Endothelial cell of umbilical vein (primary cell): ENCODE measurements around the gene MAML1. TPM values are rescaled to one million over a fixed set of nuclear protein-coding genes. Genes with fewer than 3 reads are reported as not detected.

ENCODE experiments used
- BruUV-seq: library from RNA; stranded (reverse); fragments of 400-500 nt; replicated peaks from 2 replicates; lab custom pipeline; 2021; lab: Mats Ljungman, UMichigan
- CTCF ChIA-PET: fragments of 300-600, 350-600 bp; sonication (Branson Sonifier 250); formaldehyde crosslinking; loops from one replicate; lab custom pipeline; 2021; ENCODE audit warnings: antibody characterized with exemption, inconsistent platforms; lab: Charles Lee
- POLR2A ChIA-PET: fragments of 300-600, 350-600 bp; sonication (Branson Sonifier 250); formaldehyde crosslinking; loops from one replicate; lab custom pipeline; 2021; ENCODE audit warnings: antibody characterized with exemption, inconsistent platforms; lab: Charles Lee
- DNase-seq: peaks from one replicate; pipeline ENCODE4 v3.0.0-alpha.2; 2011; ENCODE audit warnings: low read depth, low spot score
- FAIRE-seq: peaks from 2 replicates; lab custom pipeline; 2011; peaks lifted over from hg19 to GRCh38; lab: Jason Lieb, UNC
- H2AFZ ChIP-seq: 2 replicates; pipeline ENCODE4 v1.6.0; 2012; ENCODE audit warnings: low read depth, low read length, control low read depth, inconsistent platforms
- H3K27ac ChIP-seq: 2 replicates; pipeline ENCODE4 v1.5.1; 2011; ENCODE audit warnings: low read depth, mild to moderate bottlenecking, control low read depth, low read length, moderate library complexity; ENCODE audit not compliant: insufficient read depth
- H3K27me3 ChIP-seq, 2 experiments: 2 replicates each; pipeline versions ENCODE4 v1.6.0 to v1.6.1; 2011; ENCODE audit warnings: low read length in 2 of 2, mixed read lengths in 1 of 2; ENCODE audit not compliant: control insufficient read depth in 2 of 2, insufficient read depth in 2 of 2
- H3K36me3 ChIP-seq, 2 experiments: 2 replicates in 1 of 2; 3 replicates in 1 of 2; pipeline ENCODE4 v1.5.1; 2011; ENCODE audit warnings: low read length in 2 of 2, mild to moderate bottlenecking in 1 of 2, moderate library complexity in 1 of 2; ENCODE audit not compliant: control insufficient read depth in 2 of 2, insufficient read depth in 2 of 2; ENCODE audit errors: extremely low read depth in 1 of 2
- H3K4me1 ChIP-seq: 3 replicates; pipeline ENCODE4 v1.5.1; 2011; ENCODE audit warnings: mild to moderate bottlenecking, low read length; ENCODE audit not compliant: control insufficient read depth, insufficient read depth; ENCODE audit errors: extremely low read depth
- H3K4me2 ChIP-seq: 2 replicates; pipeline ENCODE4 v1.6.1; 2011; ENCODE audit warnings: low read length, control low read depth, mixed read lengths; ENCODE audit not compliant: insufficient read depth
- H3K4me3 ChIP-seq, 3 experiments: fragments of 200-600 bp in 1 of 3; sonication (generic), shearing (Covaris generic) in 1 of 3; replicated peaks in 1 of 3; 2 replicates each; pipeline ENCODE4 v1.5.1; 2011 to 2016; ENCODE audit warnings: control low read depth in 3 of 3, low read length in 3 of 3, mild to moderate bottlenecking in 2 of 3, inconsistent platforms in 1 of 3, low read depth in 1 of 3, moderate library complexity in 1 of 3; ENCODE audit not compliant: insufficient read depth in 1 of 3
- H3K79me2 ChIP-seq: 2 replicates; pipeline ENCODE4 v1.6.0; 2012; ENCODE audit warnings: low read length, inconsistent platforms; ENCODE audit not compliant: control insufficient read depth, insufficient read depth
- H3K9ac ChIP-seq: replicated peaks from 2 replicates; pipeline ENCODE3; 2011; ENCODE audit warnings: low read length, control low read depth; ENCODE audit not compliant: insufficient read depth; ENCODE audit errors: extremely low read depth
- H3K9me1 ChIP-seq: replicated peaks from 3 replicates; pipeline ENCODE4 v1.6.0; 2011; ENCODE audit warnings: mild to moderate bottlenecking, low read length; ENCODE audit not compliant: control insufficient read depth, insufficient read depth; ENCODE audit errors: extremely low read depth
- H3K9me3 ChIP-seq: replicated peaks from 2 replicates; pipeline ENCODE4 v1.5.1; 2012; ENCODE audit warnings: low read length, inconsistent platforms; ENCODE audit not compliant: control insufficient read depth, insufficient read depth
- H4K20me1 ChIP-seq: replicated peaks from 2 replicates; pipeline ENCODE3; 2011; ENCODE audit warnings: mild to moderate bottlenecking, low read length; ENCODE audit not compliant: control insufficient read depth, insufficient read depth; ENCODE audit errors: extremely low read depth
- EZH2 ChIP-seq: IDR thresholded peaks from 2 replicates; pipeline ENCODE4 v1.6.1; 2012; ENCODE audit warnings: borderline replicate concordance, low read depth, mild to moderate bottlenecking, moderate library complexity, low read length, inconsistent platforms; ENCODE audit not compliant: severe bottlenecking
- FOS ChIP-seq: IDR thresholded peaks from 2 replicates; pipeline ENCODE4 v1.6.1; 2011; ENCODE audit warnings: mild to moderate bottlenecking, low read length, moderate library complexity, borderline replicate concordance; ENCODE audit not compliant: insufficient read depth
- GATA2 ChIP-seq: IDR thresholded peaks from 2 replicates; pipeline ENCODE4 v1.7.0; 2011; ENCODE audit warnings: low read depth, mild to moderate bottlenecking, moderate library complexity, mixed read lengths, low read length; ENCODE audit not compliant: insufficient read length, insufficient read depth
- JUN ChIP-seq: IDR thresholded peaks from 2 replicates; pipeline ENCODE4 v1.6.1; 2011; ENCODE audit warnings: borderline replicate concordance, low read depth; ENCODE audit not compliant: insufficient read length, insufficient read depth
- MYC ChIP-seq: IDR thresholded peaks from one replicate; pipeline ENCODE4 v1.6.1; 2011; ENCODE audit warnings: mild to moderate bottlenecking, low read depth, low read length
- POLR2A ChIP-seq: IDR thresholded peaks from 2 replicates; pipeline ENCODE4 v1.6.1; 2012; ENCODE audit warnings: low read depth, mild to moderate bottlenecking, control low read depth, low read length
- POLR2AphosphoS5 ChIP-seq: IDR thresholded peaks from 2 replicates; pipeline ENCODE4 v1.6.1; 2012; ENCODE audit warnings: low read depth, mild to moderate bottlenecking, control low read depth, low read length, moderate library complexity; ENCODE audit not compliant: insufficient read depth
- dilution Hi-C: fragments of 300-500 bp; cut with MboI; formaldehyde crosslinking; loops from one replicate; pipeline ENCODE4 v1.15.0; 2019; ENCODE audit warnings: low sequenced_read_pairs; ENCODE audit not compliant: extremely low pct_ligation_motif_present
- intact Hi-C: fragments of 100-400 bp; cut with micrococcal nuclease; formaldehyde crosslinking; loops from one replicate; pipeline ENCODE4 v1.10.0; 2022
- polyA plus RNA-seq, 4 experiments: library from polyadenylated mRNA; depleted of rRNA in 3 of 4; stranded (reverse) in 3 of 4; unstranded in 1 of 4; fragments of >200 nt; gene quantifications; 2 replicates each; pipeline versions ENCODE4 v1.2.1 to v1.2.3, GENCODE V29; 2011 to 2012; ENCODE audit warnings: missing spikeins in 1 of 4
- total RNA-seq: library from RNA; stranded (reverse); gene quantifications from 2 replicates; pipeline ENCODE4 v1.2.3, GENCODE V29; 2021
- TF ChIP-seq, protein P1 (sequence below): IDR thresholded peaks from 2 replicates; pipeline ENCODE4 v1.6.1; 2011; ENCODE audit not compliant: insufficient read depth, insufficient read length
- TF ChIP-seq, protein P2 (sequence below), 2 donors: IDR thresholded peaks; 1 replicate in 1 of 2; 2 replicates in 1 of 2; pipeline ENCODE4 v1.5.1; 2011; ENCODE audit warnings: low read length in 2 of 2, mild to moderate bottlenecking in 2 of 2, moderate library complexity in 2 of 2, control low read depth in 1 of 2, inconsistent platforms in 1 of 2, low read depth in 1 of 2; ENCODE audit not compliant: insufficient read depth in 1 of 2; ENCODE audit errors: extremely low read depth in 1 of 2

Gene MAML1
- total and polyA plus RNA-seq, 2 donors (not counting 3 experiments of a cell fraction or from before 2014, with no cell fraction given) = 12.4 to 29.0 TPM

DNA sequence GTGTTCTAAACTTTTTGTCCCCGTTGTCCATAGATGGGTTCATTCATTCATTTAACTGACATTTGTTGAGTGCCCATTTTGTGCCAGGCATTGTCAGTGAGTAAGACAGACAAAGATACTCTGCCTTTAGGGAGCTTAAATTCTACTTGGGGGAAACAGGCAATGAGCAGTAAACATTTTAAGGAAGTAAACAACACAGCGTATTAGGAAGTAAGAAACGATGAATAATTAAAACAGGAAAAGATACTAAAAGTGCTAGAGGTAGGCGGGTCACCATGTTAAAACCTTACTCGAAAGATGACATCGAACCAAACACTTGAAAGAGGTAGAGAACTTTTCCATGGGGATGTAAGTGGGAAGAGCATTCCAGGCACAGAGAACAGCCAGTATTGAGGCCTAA lies 5.5 kb upstream of the MAML1 start:
- H2AFZ ChIP-seq = no peak overlapping the region
- no peak overlapping the region for H3K4me2 ChIP-seq
- TF ChIP-seq MYC = no peak
- TF ChIP-seq, protein P1, sequence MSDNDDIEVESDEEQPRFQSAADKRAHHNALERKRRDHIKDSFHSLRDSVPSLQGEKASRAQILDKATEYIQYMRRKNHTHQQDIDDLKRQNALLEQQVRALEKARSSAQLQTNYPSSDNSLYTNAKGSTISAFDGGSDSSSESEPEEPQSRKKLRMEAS = no peak
- TF ChIP-seq, protein P2, sequence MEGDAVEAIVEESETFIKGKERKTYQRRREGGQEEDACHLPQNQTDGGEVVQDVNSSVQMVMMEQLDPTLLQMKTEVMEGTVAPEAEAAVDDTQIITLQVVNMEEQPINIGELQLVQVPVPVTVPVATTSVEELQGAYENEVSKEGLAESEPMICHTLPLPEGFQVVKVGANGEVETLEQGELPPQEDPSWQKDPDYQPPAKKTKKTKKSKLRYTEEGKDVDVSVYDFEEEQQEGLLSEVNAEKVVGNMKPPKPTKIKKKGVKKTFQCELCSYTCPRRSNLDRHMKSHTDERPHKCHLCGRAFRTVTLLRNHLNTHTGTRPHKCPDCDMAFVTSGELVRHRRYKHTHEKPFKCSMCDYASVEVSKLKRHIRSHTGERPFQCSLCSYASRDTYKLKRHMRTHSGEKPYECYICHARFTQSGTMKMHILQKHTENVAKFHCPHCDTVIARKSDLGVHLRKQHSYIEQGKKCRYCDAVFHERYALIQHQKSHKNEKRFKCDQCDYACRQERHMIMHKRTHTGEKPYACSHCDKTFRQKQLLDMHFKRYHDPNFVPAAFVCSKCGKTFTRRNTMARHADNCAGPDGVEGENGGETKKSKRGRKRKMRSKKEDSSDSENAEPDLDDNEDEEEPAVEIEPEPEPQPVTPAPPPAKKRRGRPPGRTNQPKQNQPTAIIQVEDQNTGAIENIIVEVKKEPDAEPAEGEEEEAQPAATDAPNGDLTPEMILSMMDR (IDR thresholded peaks at IDR 0.05; ENCODE audit: extremely low read depth in 1 of 2, insufficient read depth in 1 of 2, low read depth in 1 of 2, low read length in 2 of 2) = no peak
- TF ChIP-seq GATA2 = no peak
- no peak for TF ChIP-seq FOS
- TF ChIP-seq EZH2 = no peak
- TF ChIP-seq POLR2AphosphoS5 = no peak
- no peak for TF ChIP-seq JUN
- TF ChIP-seq POLR2A = no peak
- H3K4me3 ChIP-seq = no peak overlapping the region
- dilution Hi-C loops (no loop called here), intact Hi-C loops (no loop called here)
- ChIA-PET CTCF (no interaction called here), POLR2A (no interaction called here)
- H3K36me3 ChIP-seq = peaks cover 55 to 67% of the 10 kb centered on the region in 2 experiments
- H4K20me1 ChIP-seq = no peaks in the 10 kb centered on the region
- no peaks in the 10 kb centered on the region for H3K27me3 ChIP-seq
- H3K9me1 ChIP-seq = no peaks in the 10 kb centered on the region
- DNase-seq = no peak
- no peaks in the 10 kb centered on the region for H3K9me3 ChIP-seq
- BruUV-seq = no TSS peak
- H3K4me1 ChIP-seq = peaks cover 11% of the 10 kb centered on the region
- no peak overlapping the region for H3K27ac ChIP-seq
- no peak overlapping the region for H3K9ac ChIP-seq
- H3K79me2 ChIP-seq = peaks cover 13% of the 10 kb centered on the region
- no peak for FAIRE-seq
